Measurements from ENCODE around the gene LANCL2.
A peak's percentile ranks its signal among the peaks of the same experiment; 100 is the strongest.

The LANCL2 gene

DNA sequence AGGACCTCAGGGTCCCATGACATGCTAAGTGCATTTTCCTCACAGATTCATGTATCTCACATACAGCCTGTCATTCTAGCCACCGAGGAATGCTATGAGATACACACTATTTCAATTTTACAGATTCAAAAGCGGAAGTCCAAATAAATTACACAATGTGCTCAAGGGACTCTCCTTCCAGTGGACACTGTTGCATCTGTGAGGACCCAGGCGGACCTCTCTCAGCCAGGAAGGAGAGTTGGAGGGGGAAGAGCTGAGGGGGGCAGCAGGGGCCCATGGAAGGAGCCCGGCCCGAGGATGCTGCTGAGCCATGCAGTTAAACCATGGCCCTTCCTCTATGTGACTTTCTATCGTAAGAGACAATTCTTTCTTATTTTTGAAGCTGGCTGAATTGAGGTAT lies 113.6 kb downstream of the LANCL2 start:
- no peak overlapping the region for H2AFZ ChIP-seq (ENCODE audit: low read depth, low read length)
- H3K4me1 ChIP-seq (ENCODE audit: insufficient read depth, low read length), result peaks cover 17% of the 10 kb centered on the region
- no peak overlapping the region for H3K27ac ChIP-seq (ENCODE audit: low read length)
- H3K9ac ChIP-seq (ENCODE audit: low read depth, low read length), result no peak overlapping the region
- peaks cover 58% of the 10 kb centered on the region for H3K36me3 ChIP-seq (ENCODE audit: insufficient read depth, low read length)
- H3K27me3 ChIP-seq (ENCODE audit: insufficient read depth, low read length, poor library complexity), result no peaks in the 10 kb centered on the region
- peaks cover 59% of the 10 kb centered on the region for H4K20me1 ChIP-seq (ENCODE audit: insufficient read depth, low read length)
- no peak overlapping the region for H3K4me3 ChIP-seq (ENCODE audit: low read depth in 1 of 2, low read length in 2 of 2)
- TF ChIP-seq EZH2 (IDR thresholded peaks at IDR 0.05; ENCODE audit: borderline replicate concordance, low read depth, low read length, severe bottlenecking), result no peak
- TF ChIP-seq, protein P1, sequence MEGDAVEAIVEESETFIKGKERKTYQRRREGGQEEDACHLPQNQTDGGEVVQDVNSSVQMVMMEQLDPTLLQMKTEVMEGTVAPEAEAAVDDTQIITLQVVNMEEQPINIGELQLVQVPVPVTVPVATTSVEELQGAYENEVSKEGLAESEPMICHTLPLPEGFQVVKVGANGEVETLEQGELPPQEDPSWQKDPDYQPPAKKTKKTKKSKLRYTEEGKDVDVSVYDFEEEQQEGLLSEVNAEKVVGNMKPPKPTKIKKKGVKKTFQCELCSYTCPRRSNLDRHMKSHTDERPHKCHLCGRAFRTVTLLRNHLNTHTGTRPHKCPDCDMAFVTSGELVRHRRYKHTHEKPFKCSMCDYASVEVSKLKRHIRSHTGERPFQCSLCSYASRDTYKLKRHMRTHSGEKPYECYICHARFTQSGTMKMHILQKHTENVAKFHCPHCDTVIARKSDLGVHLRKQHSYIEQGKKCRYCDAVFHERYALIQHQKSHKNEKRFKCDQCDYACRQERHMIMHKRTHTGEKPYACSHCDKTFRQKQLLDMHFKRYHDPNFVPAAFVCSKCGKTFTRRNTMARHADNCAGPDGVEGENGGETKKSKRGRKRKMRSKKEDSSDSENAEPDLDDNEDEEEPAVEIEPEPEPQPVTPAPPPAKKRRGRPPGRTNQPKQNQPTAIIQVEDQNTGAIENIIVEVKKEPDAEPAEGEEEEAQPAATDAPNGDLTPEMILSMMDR (IDR thresholded peaks at IDR 0.05; ENCODE audit: borderline replicate concordance, extremely low read depth, low read length, poor library complexity, severe bottlenecking), result no peak
- no peaks in the 10 kb centered on the region for H3K9me3 ChIP-seq (ENCODE audit: insufficient read depth, low read length, severe bottlenecking)
- no peak for DNase-seq
- ATAC-seq (ENCODE audit: insufficient read depth, low read depth), result no peak
- no peak overlapping the region for H3K4me2 ChIP-seq (ENCODE audit: insufficient read depth, low read length)
- peaks cover 48% of the 10 kb centered on the region for H3K79me2 ChIP-seq (ENCODE audit: insufficient read depth, low read length)

DNA sequence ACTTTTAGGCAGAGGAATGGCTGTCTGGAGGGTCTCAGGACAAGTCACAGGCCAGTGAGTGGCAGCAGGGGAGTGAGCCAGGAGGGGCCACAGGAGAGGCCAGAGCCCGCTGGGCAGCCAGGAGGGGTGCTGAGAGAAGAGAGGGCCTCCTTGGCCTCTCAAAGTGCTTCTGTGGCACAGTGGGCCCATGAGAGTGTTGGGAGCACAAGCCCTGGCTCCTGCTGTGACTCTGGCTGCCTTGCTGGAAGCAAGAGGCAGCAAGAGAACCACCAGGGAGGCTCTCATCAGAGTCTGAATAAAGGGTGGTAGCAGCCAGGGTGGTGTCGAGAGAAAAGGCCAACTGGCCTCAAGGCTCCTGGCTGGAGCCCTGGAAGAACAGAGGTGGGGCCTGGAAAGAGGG lies 116.0 kb downstream of the LANCL2 start:
- Histone ChIP-seq H3K27ac (ENCODE audit: low read length) (0 out of 2 replicates have a peak overlapping the region, but pooled peaks have one; percentile 6), H2AFZ (ENCODE audit: low read depth, low read length) (no peak overlapping the region), H3K4me2 (ENCODE audit: insufficient read depth, low read length) (no peak overlapping the region), H4K20me1 (ENCODE audit: insufficient read depth, low read length) (peaks cover 51% of the 10 kb centered on the region), H3K79me2 (ENCODE audit: insufficient read depth, low read length) (peaks cover 40% of the 10 kb centered on the region), H3K4me3 (ENCODE audit: low read depth in 1 of 2, low read length in 2 of 2) (no peak overlapping the region), H3K27me3 (ENCODE audit: insufficient read depth, low read length, poor library complexity) (no peaks in the 10 kb centered on the region), H3K36me3 (ENCODE audit: insufficient read depth, low read length) (peaks cover 67% of the 10 kb centered on the region), H3K9ac (ENCODE audit: low read depth, low read length) (no peak overlapping the region), H3K9me3 (ENCODE audit: insufficient read depth, low read length, severe bottlenecking) (no peaks in the 10 kb centered on the region), H3K4me1 (ENCODE audit: insufficient read depth, low read length) (peaks cover 7% of the 10 kb centered on the region)
- DNase-seq (no peak), ATAC-seq (ENCODE audit: insufficient read depth, low read depth) (no peak)
- no peak for TF ChIP-seq EZH2 (IDR thresholded peaks at IDR 0.05; ENCODE audit: borderline replicate concordance, low read depth, low read length, severe bottlenecking)
- TF ChIP-seq, protein P1 (IDR thresholded peaks at IDR 0.05; ENCODE audit: borderline replicate concordance, extremely low read depth, low read length, poor library complexity, severe bottlenecking), result no peak

DNA sequence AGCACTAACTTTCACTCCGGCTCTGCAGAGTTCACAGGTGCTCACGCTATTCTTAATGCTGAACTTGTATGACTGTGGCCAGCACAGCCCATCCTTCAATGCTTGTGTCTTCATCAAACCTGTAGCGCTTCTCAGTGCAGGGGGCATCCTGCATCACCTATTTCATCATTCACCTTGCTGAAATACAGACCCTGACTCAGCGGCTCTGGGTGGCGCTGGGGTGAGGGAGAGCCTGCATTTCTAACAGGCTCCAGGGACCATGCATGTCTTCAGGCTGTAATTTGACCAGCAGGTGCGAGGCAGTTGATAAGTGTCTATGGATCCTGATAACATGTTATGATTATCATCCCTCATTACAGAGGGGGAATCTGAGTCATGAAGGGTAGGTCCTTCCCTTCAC lies 117.9 kb downstream of the LANCL2 start:
- no peak overlapping the region for H3K4me3 ChIP-seq (ENCODE audit: low read depth in 1 of 2, low read length in 2 of 2)
- no peak for TF ChIP-seq EZH2 (IDR thresholded peaks at IDR 0.05; ENCODE audit: borderline replicate concordance, low read depth, low read length, severe bottlenecking)
- TF ChIP-seq, protein P1 (IDR thresholded peaks at IDR 0.05; ENCODE audit: borderline replicate concordance, extremely low read depth, low read length, poor library complexity, severe bottlenecking), result no peak
- ATAC-seq (ENCODE audit: insufficient read depth, low read depth) (0 out of 3 replicates have a peak, but pooled peaks have one; percentile 22), DNase-seq (no peak)
- no peak overlapping the region for H3K4me2 ChIP-seq (ENCODE audit: insufficient read depth, low read length)
- peaks cover 36% of the 10 kb centered on the region for H3K79me2 ChIP-seq (ENCODE audit: insufficient read depth, low read length)
- no peak overlapping the region for H3K9ac ChIP-seq (ENCODE audit: low read depth, low read length)
- H3K36me3 ChIP-seq (ENCODE audit: insufficient read depth, low read length), result peaks cover 70% of the 10 kb centered on the region
- no peaks in the 10 kb centered on the region for H3K27me3 ChIP-seq (ENCODE audit: insufficient read depth, low read length, poor library complexity)
- no peaks in the 10 kb centered on the region for H3K9me3 ChIP-seq (ENCODE audit: insufficient read depth, low read length, severe bottlenecking)
- peaks cover 40% of the 10 kb centered on the region for H4K20me1 ChIP-seq (ENCODE audit: insufficient read depth, low read length)
- no peaks in the 10 kb centered on the region for H3K4me1 ChIP-seq (ENCODE audit: insufficient read depth, low read length)
- 0 out of 2 replicates have a peak overlapping the region, but pooled peaks have one; percentile 8 for H3K27ac ChIP-seq (ENCODE audit: low read length)
- no peak overlapping the region for H2AFZ ChIP-seq (ENCODE audit: low read depth, low read length)

All from DND-41 (cell line).